Loucy (cell line): Measurements from ENCODE around the gene BCAT1.

Experiments used
- H2AFZ ChIP-seq: fragments of 200-600 bp; sonication (generic); 2 replicates; pipeline ENCODE4 v1.6.0; 2016; ENCODE audit warnings: antibody characterized with exemption, mild to moderate bottlenecking, low read length, moderate library complexity
- H3F3A ChIP-seq: fragments of 200-600 bp; 2 replicates; pipeline ENCODE4 v1.6.0; 2016; ENCODE audit warnings: antibody characterized with exemption, low read depth, mild to moderate bottlenecking
- H3K27me3 ChIP-seq: fragments of 200-600 bp; sonication (generic); 2 replicates; pipeline ENCODE4 v1.6.1; 2014; ENCODE audit warnings: low read length, mild to moderate bottlenecking; ENCODE audit not compliant: insufficient read depth, poor library complexity, severe bottlenecking
- H3K36me3 ChIP-seq: fragments of 200-600 bp; sonication (generic); 2 replicates; pipeline ENCODE4 v1.6.1; 2016; ENCODE audit warnings: low read length; ENCODE audit not compliant: insufficient read depth
- H3K4me1 ChIP-seq: fragments of 200-600 bp; sonication (generic); 2 replicates; pipeline ENCODE4 v1.5.1; 2014; ENCODE audit warnings: low read length, mild to moderate bottlenecking; ENCODE audit not compliant: insufficient read depth, poor library complexity, severe bottlenecking
- H3K4me2 ChIP-seq: fragments of 200-600 bp; sonication (generic); 2 replicates; pipeline ENCODE4 v1.6.0; 2014; ENCODE audit warnings: antibody characterized with exemption, low read length, low read depth, mild to moderate bottlenecking; ENCODE audit not compliant: poor library complexity, severe bottlenecking
- H3K4me3 ChIP-seq: fragments of 200-600 bp; sonication (generic); 2 replicates; pipeline ENCODE4 v1.5.1; 2014; ENCODE audit warnings: low read length, mild to moderate bottlenecking, mixed read lengths; ENCODE audit not compliant: poor library complexity, severe bottlenecking
- H3K79me2 ChIP-seq: fragments of 200-600 bp; sonication (generic); 2 replicates; pipeline ENCODE4 v1.6.1; 2014; ENCODE audit warnings: low read length; ENCODE audit not compliant: insufficient read depth
- H3K9ac ChIP-seq: fragments of 200-600 bp; sonication (generic); 2 replicates; pipeline ENCODE4 v1.6.0; 2014; ENCODE audit warnings: mild to moderate bottlenecking, low read depth, low read length, moderate library complexity; ENCODE audit not compliant: poor library complexity, severe bottlenecking
- H3K9me2 ChIP-seq: fragments of 200-600 bp; sonication (generic); replicated peaks from 2 replicates; pipeline ENCODE4 v1.6.1; 2016; ENCODE audit warnings: low read depth, low read length, mixed read lengths
- H3K9me3 ChIP-seq: fragments of 200-600 bp; sonication (generic); 2 replicates; pipeline ENCODE4 v1.6.1; 2014; ENCODE audit warnings: mild to moderate bottlenecking, antibody characterized with exemption, low read length, low read depth; ENCODE audit not compliant: insufficient read depth
- H4K20me1 ChIP-seq: fragments of 200-600 bp; sonication (generic); 2 replicates; pipeline ENCODE4 v1.6.0; 2014; ENCODE audit warnings: antibody characterized with exemption, low read length, mild to moderate bottlenecking; ENCODE audit not compliant: insufficient read depth, poor library complexity, severe bottlenecking
- EZH2phosphoT487 ChIP-seq: fragments of 200-600 bp; IDR thresholded peaks from 2 replicates; pipeline ENCODE4 v1.6.1; 2018; ENCODE audit warnings: antibody characterized with exemption, mild to moderate bottlenecking, moderate library complexity, borderline replicate concordance
- TF ChIP-seq, protein P1 (sequence below): fragments of 200-600 bp; sonication (generic); conservative IDR thresholded peaks from 2 replicates; pipeline ENCODE4 v1.5.1; 2014; ENCODE audit warnings: mild to moderate bottlenecking, antibody characterized with exemption, low read length

BCAT1 gene

DNA sequence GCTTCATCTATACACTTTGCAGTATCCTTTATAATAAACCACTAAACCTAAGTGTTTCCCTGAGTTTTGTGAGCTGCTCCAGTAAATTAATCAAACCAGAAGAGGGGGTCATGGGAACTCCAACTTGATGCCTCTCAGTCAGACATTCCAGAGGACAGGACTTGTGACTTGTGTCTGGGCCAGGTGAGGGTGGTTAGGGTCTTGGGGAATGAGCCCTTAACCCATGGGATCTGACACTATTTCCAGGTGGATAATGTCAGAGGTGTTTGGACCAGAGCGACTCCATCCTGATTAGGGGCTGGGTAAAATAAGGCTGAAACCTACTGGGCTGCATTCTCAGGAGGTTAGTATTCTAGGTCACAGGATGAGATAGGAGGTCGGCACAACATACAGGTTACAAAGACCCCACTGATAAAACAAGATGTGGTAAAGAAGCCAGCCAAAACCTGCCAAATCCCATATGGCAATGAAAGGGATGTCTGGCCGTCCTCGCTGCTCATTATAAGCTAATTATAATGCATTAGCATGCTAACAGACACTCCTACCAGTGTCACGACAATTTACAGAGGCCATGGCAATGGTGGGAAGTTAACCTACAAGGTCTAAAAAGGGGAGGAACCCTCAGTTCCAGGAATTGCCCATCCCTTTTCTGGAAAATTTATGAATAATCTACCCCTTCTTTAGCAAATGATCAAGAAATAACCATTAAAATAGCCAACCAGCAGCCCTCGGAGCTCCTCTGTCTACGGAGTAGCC lies 58.7 kb downstream of the BCAT1 start:
- H3K4me1 ChIP-seq, result peaks cover 7% of the 10 kb centered on the region
- H2AFZ ChIP-seq, result no peak overlapping the region
- no peak for TF ChIP-seq EZH2phosphoT487
- TF ChIP-seq, protein P1, sequence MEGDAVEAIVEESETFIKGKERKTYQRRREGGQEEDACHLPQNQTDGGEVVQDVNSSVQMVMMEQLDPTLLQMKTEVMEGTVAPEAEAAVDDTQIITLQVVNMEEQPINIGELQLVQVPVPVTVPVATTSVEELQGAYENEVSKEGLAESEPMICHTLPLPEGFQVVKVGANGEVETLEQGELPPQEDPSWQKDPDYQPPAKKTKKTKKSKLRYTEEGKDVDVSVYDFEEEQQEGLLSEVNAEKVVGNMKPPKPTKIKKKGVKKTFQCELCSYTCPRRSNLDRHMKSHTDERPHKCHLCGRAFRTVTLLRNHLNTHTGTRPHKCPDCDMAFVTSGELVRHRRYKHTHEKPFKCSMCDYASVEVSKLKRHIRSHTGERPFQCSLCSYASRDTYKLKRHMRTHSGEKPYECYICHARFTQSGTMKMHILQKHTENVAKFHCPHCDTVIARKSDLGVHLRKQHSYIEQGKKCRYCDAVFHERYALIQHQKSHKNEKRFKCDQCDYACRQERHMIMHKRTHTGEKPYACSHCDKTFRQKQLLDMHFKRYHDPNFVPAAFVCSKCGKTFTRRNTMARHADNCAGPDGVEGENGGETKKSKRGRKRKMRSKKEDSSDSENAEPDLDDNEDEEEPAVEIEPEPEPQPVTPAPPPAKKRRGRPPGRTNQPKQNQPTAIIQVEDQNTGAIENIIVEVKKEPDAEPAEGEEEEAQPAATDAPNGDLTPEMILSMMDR, result no peak
- peaks cover 72% of the 10 kb centered on the region; the same call in 1 of the 2 replicates for H3K36me3 ChIP-seq
- H3K9me3 ChIP-seq, result no peaks in the 10 kb centered on the region
- no peaks in the 10 kb centered on the region for H3F3A ChIP-seq
- H3K9ac ChIP-seq, result no peak overlapping the region
- no peaks in the 10 kb centered on the region for H3K27me3 ChIP-seq
- no peak overlapping the region for H3K4me3 ChIP-seq
- H4K20me1 ChIP-seq, result no peaks in the 10 kb centered on the region
- no peaks in the 10 kb centered on the region for H3K9me2 ChIP-seq
- no peak overlapping the region for H3K4me2 ChIP-seq
- H3K79me2 ChIP-seq, result peaks cover 52% of the 10 kb centered on the region; the same call in 1 of the 2 replicates

DNA sequence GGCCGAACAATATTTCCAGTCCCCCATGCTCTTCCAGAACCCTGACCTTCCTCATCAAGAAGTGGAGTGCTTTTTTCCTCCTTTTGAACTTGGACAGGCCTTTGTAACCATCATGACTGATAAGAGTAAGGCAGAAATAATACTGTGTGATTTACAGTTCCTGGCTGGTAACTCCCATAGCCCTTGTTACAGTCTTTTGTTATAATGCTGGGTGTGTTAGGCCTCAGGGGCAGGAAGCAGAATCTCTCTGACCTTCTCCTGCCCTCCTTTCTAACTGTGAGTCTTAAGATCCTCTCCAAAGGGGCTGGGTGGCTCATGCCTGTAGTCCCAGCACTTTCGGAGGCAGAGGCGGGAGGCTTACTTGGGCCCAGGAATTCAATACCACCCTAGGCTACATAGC lies 59.5 kb downstream of the BCAT1 start:
- no peaks in the 10 kb centered on the region for H3K4me1 ChIP-seq
- H3K79me2 ChIP-seq, result peaks cover 44% of the 10 kb centered on the region; the same call in 1 of the 2 replicates
- H3K9ac ChIP-seq, result no peak overlapping the region
- TF ChIP-seq, protein P1, result no peak
- no peak for TF ChIP-seq EZH2phosphoT487
- no peaks in the 10 kb centered on the region for H3F3A ChIP-seq
- H4K20me1 ChIP-seq, result no peaks in the 10 kb centered on the region
- peaks cover 70% of the 10 kb centered on the region; the same call in 1 of the 2 replicates for H3K36me3 ChIP-seq
- no peak overlapping the region for H3K4me2 ChIP-seq
- no peak overlapping the region for H2AFZ ChIP-seq
- no peaks in the 10 kb centered on the region for H3K27me3 ChIP-seq
- H3K9me2 ChIP-seq, result no peaks in the 10 kb centered on the region
- H3K4me3 ChIP-seq, result no peak overlapping the region
- no peaks in the 10 kb centered on the region for H3K9me3 ChIP-seq

DNA sequence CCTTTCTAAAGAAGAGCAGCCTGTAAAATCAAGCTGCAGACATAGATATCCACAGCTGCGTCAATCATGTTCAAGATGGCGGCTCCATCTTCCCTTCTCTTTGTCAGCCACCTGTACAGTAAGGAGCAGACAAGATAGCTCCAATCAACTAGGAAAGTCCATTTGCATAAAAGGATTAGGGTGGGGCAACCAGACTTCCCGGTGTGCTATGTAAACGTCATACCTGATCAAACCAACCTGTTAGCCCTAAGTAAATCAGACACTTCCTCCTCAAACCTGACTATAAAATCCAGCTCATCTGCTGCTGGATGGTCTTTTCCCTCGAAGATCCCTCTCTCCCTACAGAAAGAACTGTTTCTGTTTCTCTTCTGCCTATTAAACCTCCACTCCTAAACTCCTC lies 60.1 kb downstream of the BCAT1 start:
- no peaks in the 10 kb centered on the region for H3K4me1 ChIP-seq
- H3K4me2 ChIP-seq, result no peak overlapping the region
- no peaks in the 10 kb centered on the region for H3F3A ChIP-seq
- H3K27me3 ChIP-seq, result no peaks in the 10 kb centered on the region
- TF ChIP-seq, protein P1, result no peak
- no peak for TF ChIP-seq EZH2phosphoT487
- peaks cover 70% of the 10 kb centered on the region; the same call in 1 of the 2 replicates for H3K36me3 ChIP-seq
- H3K4me3 ChIP-seq, result no peak overlapping the region
- H2AFZ ChIP-seq, result no peak overlapping the region
- H3K79me2 ChIP-seq, result peaks cover 44% of the 10 kb centered on the region; the same call in 1 of the 2 replicates
- no peaks in the 10 kb centered on the region for H3K9me3 ChIP-seq
- no peaks in the 10 kb centered on the region for H4K20me1 ChIP-seq
- H3K9ac ChIP-seq, result no peak overlapping the region
- no peaks in the 10 kb centered on the region for H3K9me2 ChIP-seq
